Caco-2 (cell line): ENCODE measurements around the gene PSKH1. TPM values are rescaled to one million over a fixed set of nuclear protein-coding genes. Genes with fewer than 3 reads are reported as not detected.

ENCODE experiments used
- BruUV-seq: library from RNA; stranded (reverse); fragments of 400-500 nt; replicated peaks from 2 replicates; lab custom pipeline; 2021; lab: Mats Ljungman, UMichigan
- CTCF ChIA-PET: fragments of 300-600 bp; sonication (Branson Sonifier 250); formaldehyde crosslinking; loops from one replicate; lab custom pipeline; 2022; ENCODE audit warnings: antibody characterized with exemption; lab: Charles Lee
- POLR2A ChIA-PET: fragments of 300-600 bp; sonication (Branson Sonifier 250); formaldehyde crosslinking; loops from one replicate; lab custom pipeline; 2022; ENCODE audit warnings: antibody characterized with exemption; lab: Charles Lee
- DNase-seq, 2 experiments: peaks; one replicate each; pipeline versions ENCODE4 v3.0.0 to v3.0.0-alpha.2; 2020 to 2022
- H3K27me3 ChIP-seq: replicated peaks from 2 replicates; pipeline ENCODE4 v1.6.0; 2011; ENCODE audit warnings: low read length; ENCODE audit not compliant: control insufficient read depth, insufficient read depth
- H3K36me3 ChIP-seq: 2 replicates; pipeline ENCODE4 v1.5.1; 2011; ENCODE audit warnings: low read length; ENCODE audit not compliant: control insufficient read depth, insufficient read depth
- H3K4me1 ChIP-seq: fragments of 250-450 bp; sonication (Bioruptor Pico); 2 replicates; pipeline ENCODE4 v1.5.1; 2020; ENCODE audit warnings: mild to moderate bottlenecking
- H3K4me3 ChIP-seq: 2 replicates; pipeline ENCODE4 v1.5.1; 2011; ENCODE audit warnings: low read depth, mild to moderate bottlenecking, control low read depth, low read length
- H3K9me3 ChIP-seq: fragments of 250-450 bp; sonication (Bioruptor Pico); 2 replicates; pipeline ENCODE4 v1.5.1; 2020; ENCODE audit warnings: mild to moderate bottlenecking, moderate library complexity
- H3K27ac Mint-ChIP-seq: one replicate; pipeline ENCODE4 v1.8.0; 2022; ENCODE audit warnings: mixed read lengths; ENCODE audit not compliant: unreplicated experiment
- H3K27me3 Mint-ChIP-seq: one replicate; pipeline ENCODE4 v1.8.0; 2022; ENCODE audit warnings: mixed read lengths; ENCODE audit not compliant: insufficient read depth, unreplicated experiment
- H3K36me3 Mint-ChIP-seq: one replicate; pipeline ENCODE4 v1.8.0; 2022; ENCODE audit warnings: mild to moderate bottlenecking, mixed read lengths; ENCODE audit not compliant: insufficient read depth, unreplicated experiment
- H3K4me1 Mint-ChIP-seq: one replicate; pipeline ENCODE4 v1.8.0; 2022; ENCODE audit warnings: low read depth, mixed read lengths; ENCODE audit not compliant: unreplicated experiment
- H3K4me3 Mint-ChIP-seq: one replicate; pipeline ENCODE4 v1.8.0; 2022; ENCODE audit warnings: mild to moderate bottlenecking, moderate library complexity, mixed read lengths; ENCODE audit not compliant: unreplicated experiment
- H3K9me3 Mint-ChIP-seq: one replicate; pipeline ENCODE4 v1.8.0; 2022; ENCODE audit warnings: mixed read lengths; ENCODE audit not compliant: unreplicated experiment
- CTCF ChIP-seq, 2 experiments: fragments of 200-600 bp in 1 of 2; IDR thresholded peaks; 1 replicate in 1 of 2; 2 replicates in 1 of 2; pipeline versions ENCODE4 v1.5.1 to v1.8.0; 2011 to 2022; ENCODE audit warnings: antibody characterized with exemption in 1 of 2, control low read depth in 1 of 2, inconsistent platforms in 1 of 2, low read depth in 1 of 2, low read length in 1 of 2, mild to moderate bottlenecking in 1 of 2, moderate library complexity in 1 of 2; ENCODE audit not compliant: insufficient read depth in 1 of 2, severe bottlenecking in 1 of 2, unreplicated experiment in 1 of 2
- intact Hi-C: fragments of 100-400 bp; cut with micrococcal nuclease; formaldehyde crosslinking; loops from one replicate; pipeline ENCODE4 v1.10.0; 2022; ENCODE audit not compliant: unreplicated experiment
- total RNA-seq: library from RNA; stranded (reverse); gene quantifications from 2 replicates; pipeline ENCODE4 v1.2.3, GENCODE V29; 2022

The PSKH1 gene
- total RNA-seq, 1 experiment from 2014 or later = 41.3 TPM

- no peaks in the 10 kb centered on the region for H3K4me1 Mint-ChIP-seq
- no peaks in the 10 kb centered on the region for H3K27me3 ChIP-seq
- no peak overlapping the region for H3K4me3 Mint-ChIP-seq
- H3K9me3 Mint-ChIP-seq = no peaks in the 10 kb centered on the region
- no peaks in the 10 kb centered on the region for H3K27me3 Mint-ChIP-seq
- no peak overlapping the region for H3K4me3 ChIP-seq
- CTCF ChIA-PET = no interaction called here
- H3K27ac Mint-ChIP-seq = no peak overlapping the region
- H3K36me3 ChIP-seq = peaks cover 10% of the 10 kb centered on the region
- peaks cover 94% of the 10 kb centered on the region for H3K36me3 Mint-ChIP-seq
- POLR2A ChIA-PET = no interaction called here
- intact Hi-C loops = no loop called here
- no peak for DNase-seq
- no peaks in the 10 kb centered on the region for H3K4me1 ChIP-seq
- no peak for TF ChIP-seq CTCF (IDR thresholded peaks at IDR 0.05; ENCODE audit: insufficient read depth in 1 of 2, low read depth in 1 of 2, low read length in 1 of 2, severe bottlenecking in 1 of 2, unreplicated experiment in 1 of 2)
- no peaks in the 10 kb centered on the region for H3K9me3 ChIP-seq
- BruUV-seq = no TSS peak
Observed at GRCh38 chr16:67949645-67950044, 56.6 kb downstream of the PSKH1 start.

- ChIA-PET POLR2A (interaction anchor here (0.6 kb wide), 1 partner anchor 73 kb away, joined by 3 read pairs; the partner anchor contains the start of genes DDX28 and DUS2), CTCF (interaction anchor here (0.5 kb wide), 1 partner anchor 32 kb away, joined by 3 read pairs; no protein-coding TSS in a partner anchor)
- no peak overlapping the region for H3K4me3 ChIP-seq
- Mint-ChIP-seq H3K4me3 (no peak overlapping the region), H3K4me1 (no peaks in the 10 kb centered on the region), H3K27ac (no peak overlapping the region), H3K36me3 (peaks cover 94% of the 10 kb centered on the region), H3K9me3 (no peaks in the 10 kb centered on the region), H3K27me3 (no peaks in the 10 kb centered on the region)
- H3K4me1 ChIP-seq = no peaks in the 10 kb centered on the region
- H3K36me3 ChIP-seq = peaks cover 10% of the 10 kb centered on the region
- no peaks in the 10 kb centered on the region for H3K27me3 ChIP-seq
- no peaks in the 10 kb centered on the region for H3K9me3 ChIP-seq
- DNase-seq = no peak
- no peak for TF ChIP-seq CTCF (IDR thresholded peaks at IDR 0.05; ENCODE audit: insufficient read depth in 1 of 2, low read depth in 1 of 2, low read length in 1 of 2, severe bottlenecking in 1 of 2, unreplicated experiment in 1 of 2)
- intact Hi-C loops = no loop called here
- no TSS peak for BruUV-seq
Observed at GRCh38 chr16:67950335-67950843, 57.3 kb downstream of the PSKH1 start.

DNA sequence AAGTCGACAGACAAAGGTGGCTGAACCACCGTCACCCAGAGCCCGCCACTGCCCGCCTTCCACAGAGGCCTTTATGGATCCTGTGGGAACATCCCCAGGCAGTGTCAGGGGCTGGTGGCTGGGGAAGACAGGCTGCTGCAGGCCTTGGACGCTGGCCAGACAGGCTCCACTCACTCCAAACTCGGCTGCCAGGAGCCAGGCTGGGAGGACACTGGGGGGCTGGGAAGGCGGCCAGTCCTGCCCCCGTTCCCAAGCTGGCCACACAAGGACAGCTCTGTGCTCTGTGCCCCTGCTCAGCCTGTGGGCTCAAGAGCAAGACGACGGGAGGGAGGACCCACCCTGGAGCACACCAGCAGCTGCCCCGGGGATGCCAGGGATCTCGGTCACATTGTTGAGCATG, 58.4 kb downstream of the PSKH1 start:
- no peak for DNase-seq
- H3K9me3 ChIP-seq = no peaks in the 10 kb centered on the region
- H3K27me3 Mint-ChIP-seq = no peaks in the 10 kb centered on the region
- H3K4me1 ChIP-seq = no peaks in the 10 kb centered on the region
- ChIA-PET POLR2A (interaction anchor here (0.8 to 0.9 kb wide), 2 partner anchors 8 to 16 kb away, joined by 3 read pairs; no protein-coding TSS in a partner anchor), CTCF (no interaction called here)
- H3K4me3 Mint-ChIP-seq = no peak overlapping the region
- peaks cover 10% of the 10 kb centered on the region for H3K36me3 ChIP-seq
- TF ChIP-seq CTCF (IDR thresholded peaks at IDR 0.05; ENCODE audit: insufficient read depth in 1 of 2, low read depth in 1 of 2, low read length in 1 of 2, severe bottlenecking in 1 of 2, unreplicated experiment in 1 of 2) = no peak
- H3K4me1 Mint-ChIP-seq = no peaks in the 10 kb centered on the region
- no peak overlapping the region for H3K27ac Mint-ChIP-seq
- H3K4me3 ChIP-seq = no peak overlapping the region
- intact Hi-C loops = no loop called here
- H3K27me3 ChIP-seq = no peaks in the 10 kb centered on the region
- H3K36me3 Mint-ChIP-seq = peaks cover 86% of the 10 kb centered on the region
- no peaks in the 10 kb centered on the region for H3K9me3 Mint-ChIP-seq
- no TSS peak for BruUV-seq
